HUES64 (cell line): Measurements from ENCODE around the gene PRPF39.
"Not testable (repeated sequence)": the region's sequence is repeated elsewhere in the genome, so short reads cannot be mapped to it uniquely, and the experiment has no call there.

ENCODE experiments used
- H3K27ac ChIP-seq: 2 replicates; pipeline ENCODE4 v1.7.0; 2013; ENCODE audit warnings: low read depth, low read length, inconsistent platforms
- H3K27me3 ChIP-seq: 2 replicates; pipeline ENCODE4 v1.6.1; 2013; ENCODE audit warnings: mild to moderate bottlenecking, low read length; ENCODE audit not compliant: insufficient read depth
- H3K36me3 ChIP-seq: 2 replicates; pipeline ENCODE4 v1.6.1; 2013; ENCODE audit warnings: mild to moderate bottlenecking, low read length; ENCODE audit not compliant: insufficient read depth
- H3K4me1 ChIP-seq: 2 replicates; pipeline ENCODE4 v1.6.1; 2013; ENCODE audit warnings: mild to moderate bottlenecking, low read length, moderate library complexity; ENCODE audit not compliant: insufficient read depth
- H3K4me3 ChIP-seq: 2 replicates; pipeline ENCODE4 v1.5.1; 2013; ENCODE audit warnings: mild to moderate bottlenecking, low read length, moderate library complexity
- H3K9ac ChIP-seq: 2 replicates; pipeline ENCODE4 v1.6.1; 2013; ENCODE audit warnings: mild to moderate bottlenecking, low read depth, low read length
- H3K9me3 ChIP-seq: 2 replicates; pipeline ENCODE4 v1.6.1; 2013; ENCODE audit warnings: low read depth, low read length; ENCODE audit not compliant: insufficient read depth
- WGBS: fragments of 150-250, 120-280 bp; methylation state at CpG from one replicate; pipeline ENCODE4 v1.1.7; 2013; ENCODE audit warnings: missing lambda C conversion rate; 5-methylcytosine and 5-hydroxymethylcytosine counted together

The PRPF39 gene

GRCh38 chr14:45057881-45058364, 26.0 kb upstream of the PRPF39 start:
- Histone ChIP-seq H3K36me3 (peaks cover 19% of the 10 kb centered on the region), H3K4me1 (no peaks in the 10 kb centered on the region), H3K27ac (no peak overlapping the region), H3K27me3 (no peaks in the 10 kb centered on the region), H3K4me3 (no peak overlapping the region), H3K9me3 (no peaks in the 10 kb centered on the region), H3K9ac (no peak overlapping the region)

GRCh38 chr14:45060551-45060950, 23.4 kb upstream of the PRPF39 start:
- Histone ChIP-seq H3K4me1 (no peaks in the 10 kb centered on the region), H3K36me3 (peaks cover 3% of the 10 kb centered on the region; the same call in 1 of the 2 replicates), H3K4me3 (no peak overlapping the region), H3K9me3 (no peaks in the 10 kb centered on the region), H3K27ac (no peak overlapping the region), H3K9ac (no peak overlapping the region), H3K27me3 (no peaks in the 10 kb centered on the region)

GRCh38 chr14:45065540-45065939, 18.4 kb upstream of the PRPF39 start:
- Histone ChIP-seq H3K9ac (no peak overlapping the region), H3K4me3 (no peak overlapping the region), H3K4me1 (no peaks in the 10 kb centered on the region), H3K9me3 (no peaks in the 10 kb centered on the region), H3K36me3 (peaks cover 7% of the 10 kb centered on the region; the same call in 1 of the 2 replicates), H3K27me3 (no peaks in the 10 kb centered on the region), H3K27ac (no peak overlapping the region)
- WGBS = 94% methylated on average over 3 of the region's 3 CpGs

- Histone ChIP-seq H3K9me3 (no peaks in the 10 kb centered on the region), H3K36me3 (peaks cover 7% of the 10 kb centered on the region; the same call in 1 of the 2 replicates), H3K4me1 (no peaks in the 10 kb centered on the region), H3K4me3 (no peak overlapping the region), H3K27ac (no peak overlapping the region), H3K27me3 (no peaks in the 10 kb centered on the region), H3K9ac (no peak overlapping the region)
- 88% methylated on average over 2 of the region's 2 CpGs for WGBS
Measured at GRCh38 chr14:45065956-45066355, 18.0 kb upstream of the PRPF39 start.

GRCh38 chr14:45066667-45067066, 17.2 kb upstream of the PRPF39 start:
- H3K4me3 ChIP-seq = no peak overlapping the region
- 96% methylated on average over 3 of the region's 3 CpGs for WGBS
- no peaks in the 10 kb centered on the region for H3K27me3 ChIP-seq
- peaks cover 11% of the 10 kb centered on the region; the same call in 1 of the 2 replicates for H3K36me3 ChIP-seq
- H3K27ac ChIP-seq = no peak overlapping the region
- H3K9ac ChIP-seq = no peak overlapping the region
- no peaks in the 10 kb centered on the region for H3K9me3 ChIP-seq
- H3K4me1 ChIP-seq = no peaks in the 10 kb centered on the region

GRCh38 chr14:45068396-45068795, 15.5 kb upstream of the PRPF39 start:
- H3K27me3 ChIP-seq = no peaks in the 10 kb centered on the region
- no peak overlapping the region for H3K9ac ChIP-seq
- H3K4me1 ChIP-seq = no peaks in the 10 kb centered on the region
- 96% methylated on average over 2 of the region's 3 CpGs for WGBS
- H3K27ac ChIP-seq = no peak overlapping the region
- no peaks in the 10 kb centered on the region for H3K9me3 ChIP-seq
- peaks cover 17% of the 10 kb centered on the region for H3K36me3 ChIP-seq
- no peak overlapping the region for H3K4me3 ChIP-seq

GRCh38 chr14:45070215-45070614, 13.7 kb upstream of the PRPF39 start:
- no peaks in the 10 kb centered on the region for H3K9me3 ChIP-seq
- 83% methylated on average over 1 of the region's 1 CpG for WGBS
- no peaks in the 10 kb centered on the region for H3K27me3 ChIP-seq
- peaks cover 23% of the 10 kb centered on the region for H3K36me3 ChIP-seq
- H3K4me1 ChIP-seq = no peaks in the 10 kb centered on the region
- H3K27ac ChIP-seq = no peak overlapping the region
- H3K9ac ChIP-seq = no peak overlapping the region
- H3K4me3 ChIP-seq = no peak overlapping the region

GRCh38 chr14:45072126-45072525, 11.8 kb upstream of the PRPF39 start:
- Histone ChIP-seq H3K9ac (no peak overlapping the region), H3K9me3 (no peaks in the 10 kb centered on the region), H3K36me3 (peaks cover 23% of the 10 kb centered on the region), H3K4me3 (no peak overlapping the region), H3K4me1 (peaks cover 8% of the 10 kb centered on the region), H3K27me3 (no peaks in the 10 kb centered on the region), H3K27ac (no peak overlapping the region)
- WGBS = 95% methylated on average over 6 of the region's 6 CpGs

- Histone ChIP-seq H3K27ac (no peak overlapping the region), H3K36me3 (peaks cover 23% of the 10 kb centered on the region), H3K4me1 (peaks cover 8% of the 10 kb centered on the region), H3K27me3 (no peaks in the 10 kb centered on the region), H3K9me3 (no peaks in the 10 kb centered on the region), H3K4me3 (no peak overlapping the region), H3K9ac (no peak overlapping the region)
- 100% methylated on average over 3 of the region's 5 CpGs for WGBS
Measured at GRCh38 chr14:45073231-45073879, 10.6 kb upstream of the PRPF39 start.

- Histone ChIP-seq H3K4me3 (no peak overlapping the region), H3K9ac (no peak overlapping the region), H3K27me3 (no peaks in the 10 kb centered on the region), H3K4me1 (peaks cover 10% of the 10 kb centered on the region), H3K36me3 (peaks cover 6% of the 10 kb centered on the region), H3K27ac (no peak overlapping the region), H3K9me3 (no peaks in the 10 kb centered on the region)
- 92% methylated on average over 1 of the region's 1 CpG for WGBS
Measured at GRCh38 chr14:45078323-45078722, 5.6 kb upstream of the PRPF39 start.

- H3K27ac ChIP-seq, H3K4me3 ChIP-seq, H3K27me3 ChIP-seq, H3K9me3 ChIP-seq, H3K9ac ChIP-seq, H3K36me3 ChIP-seq: not testable (repeated sequence)
- 97% methylated on average over 40 of the region's 40 CpGs for WGBS
- peaks cover 16% of the 10 kb centered on the region for H3K4me1 ChIP-seq
Measured at GRCh38 chr14:45080416-45080968, 3.4 kb upstream of the PRPF39 start.
